CD4-positive, alpha-beta T cell (primary cell): ENCODE results near the gene OR4E2. TPM values are rescaled to one million over a fixed set of nuclear protein-coding genes. Genes with fewer than 3 reads are reported as not detected.

Source experiments
- ATAC-seq: fragments of 200-7000 bp; cut with Tn5 transposase; one replicate; pipeline ENCODE4 v1.10.0; 2022; ENCODE audit warnings: mild to moderate bottlenecking; ENCODE audit not compliant: poor library complexity
- CTCF ChIA-PET: fragments of 350-600 bp; sonication (Branson Sonifier 250); formaldehyde crosslinking; loops from one replicate; lab custom pipeline; 2021; ENCODE audit warnings: antibody characterized with exemption, inconsistent platforms; lab: Charles Lee
- POLR2A ChIA-PET: fragments of 350-600 bp; sonication (Branson Sonifier 250); formaldehyde crosslinking; loops from one replicate; lab custom pipeline; 2021; ENCODE audit warnings: antibody characterized with exemption, inconsistent platforms; lab: Charles Lee
- DNase-seq, 14 experiments: peaks; one replicate each; pipeline ENCODE4 v3.0.0-alpha.2; 2013 to 2020; ENCODE audit warnings: mixed read lengths in 2 of 14
- H3K27ac ChIP-seq, 2 donors: one replicate each; pipeline versions ENCODE4 v1.5.1 to v1.7.0; 2013; ENCODE audit warnings: low read length in 2 of 2, low read depth in 1 of 2, mild to moderate bottlenecking in 1 of 2
- H3K27me3 ChIP-seq, 2 experiments: 1 replicate in 1 of 2; 2 replicates in 1 of 2; pipeline versions ENCODE4 v1.6.1 to v1.7.0; 2013; ENCODE audit warnings: low read length in 2 of 2, control low read depth in 1 of 2, mild to moderate bottlenecking in 1 of 2, moderate library complexity in 1 of 2; ENCODE audit not compliant: insufficient read depth in 2 of 2, control insufficient read depth in 1 of 2
- H3K36me3 ChIP-seq: one replicate; pipeline ENCODE4 v1.6.1; 2013; ENCODE audit warnings: low read length, control low read depth; ENCODE audit not compliant: insufficient read depth
- H3K4me1 ChIP-seq: one replicate; pipeline ENCODE4 v1.6.1; 2013; ENCODE audit warnings: low read length, control low read depth; ENCODE audit not compliant: insufficient read depth
- H3K4me3 ChIP-seq: one replicate; pipeline ENCODE4 v1.5.1; 2013; ENCODE audit warnings: mild to moderate bottlenecking, low read length, moderate library complexity
- H3K9me3 ChIP-seq, 2 experiments: 1 replicate in 1 of 2; 2 replicates in 1 of 2; pipeline versions ENCODE4 v1.6.1 to v1.7.0; 2013; ENCODE audit warnings: low read length in 2 of 2, mild to moderate bottlenecking in 2 of 2, control low read depth in 1 of 2, moderate library complexity in 1 of 2; ENCODE audit not compliant: control insufficient read depth in 1 of 2, insufficient read depth in 1 of 2
- H3K27ac Mint-ChIP-seq: one replicate; pipeline ENCODE4 v1.8.0; 2020; ENCODE audit warnings: mixed read lengths
- H3K27me3 Mint-ChIP-seq: one replicate; pipeline ENCODE4 v1.8.0; 2021; ENCODE audit warnings: mixed read lengths
- H3K36me3 Mint-ChIP-seq: one replicate; pipeline ENCODE4 v1.8.0; 2021; ENCODE audit warnings: low read depth, mixed read lengths
- H3K4me1 Mint-ChIP-seq: one replicate; pipeline ENCODE4 v1.8.0; 2021; ENCODE audit warnings: low read depth, mixed read lengths
- H3K4me3 Mint-ChIP-seq: one replicate; pipeline ENCODE4 v1.8.0; 2020; ENCODE audit warnings: mild to moderate bottlenecking, mixed read lengths
- H3K9me3 Mint-ChIP-seq: one replicate; pipeline ENCODE4 v1.8.0; 2020; ENCODE audit warnings: mixed read lengths
- CTCF ChIP-seq: fragments of 200-600 bp; IDR thresholded peaks from one replicate; pipeline ENCODE4 v1.8.0; 2022; ENCODE audit warnings: antibody characterized with exemption, mild to moderate bottlenecking
- intact Hi-C, 2 experiments: fragments of 100-400 bp; cut with DNase I in 1 of 2; cut with micrococcal nuclease in 1 of 2; formaldehyde crosslinking; loops; one replicate each; pipeline versions ENCODE4 v1.15.1 to v1.9.0; 2023 to 2025; cut with DNase I, micrococcal nuclease
- total RNA-seq, 174 experiments: library from RNA in 2 of 174; stranded (reverse) in 2 of 174; gene quantifications; one replicate each; pipeline ENCODE4 v1.2.3 and lab custom pipeline; 2021 to 2026

OR4E2 gene
- total RNA-seq, 2 experiments from 2014 or later: not detected

DNA sequence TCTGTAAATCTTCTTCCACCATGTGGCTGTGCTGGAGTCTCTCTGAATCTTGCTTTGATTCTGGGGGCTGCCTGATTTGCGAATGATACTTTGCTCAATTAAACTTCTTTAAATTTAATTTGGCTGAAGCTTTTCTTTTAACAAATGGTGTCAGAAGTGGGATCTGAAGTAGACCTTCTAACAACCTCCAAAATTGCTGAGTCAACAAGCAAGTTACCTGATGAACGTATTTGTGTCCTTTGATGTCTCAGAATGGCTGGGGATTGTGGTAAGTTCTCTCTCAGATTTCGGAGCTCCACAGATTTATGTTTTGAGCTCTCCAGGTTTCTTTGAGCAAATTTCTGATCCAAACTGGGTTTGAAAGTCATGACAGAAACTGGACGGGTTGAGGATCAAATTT lies 21.9 kb downstream of the OR4E2 start:
- peaks cover 4% of the 10 kb centered on the region for H3K36me3 Mint-ChIP-seq
- H3K27ac ChIP-seq: no peak overlapping the region
- intact Hi-C loops: no loop called here
- ChIA-PET POLR2A (no interaction called here), CTCF (no interaction called here)
- peaks cover 43% of the 10 kb centered on the region for H3K27me3 Mint-ChIP-seq
- H3K27me3 ChIP-seq: peaks cover 0 to 7% of the 10 kb centered on the region in 2 experiments
- no peak for DNase-seq
- peaks cover 4% of the 10 kb centered on the region for H3K9me3 Mint-ChIP-seq
- H3K9me3 ChIP-seq: peaks cover 10 to 12% of the 10 kb centered on the region in 2 experiments
- H3K4me1 ChIP-seq: no peaks in the 10 kb centered on the region
- H3K27ac Mint-ChIP-seq: no peak overlapping the region
- no peak overlapping the region for H3K4me3 Mint-ChIP-seq
- ATAC-seq: no peak
- H3K36me3 ChIP-seq: no peaks in the 10 kb centered on the region
- H3K4me3 ChIP-seq: no peak overlapping the region
- no peaks in the 10 kb centered on the region for H3K4me1 Mint-ChIP-seq
- no peak for TF ChIP-seq CTCF

- Histone ChIP-seq H3K9me3 (peaks cover 6 to 12% of the 10 kb centered on the region in 2 experiments), H3K27ac (no peak overlapping the region), H3K27me3 (peaks cover 0 to 6% of the 10 kb centered on the region in 2 experiments), H3K4me1 (no peaks in the 10 kb centered on the region), H3K36me3 (no peaks in the 10 kb centered on the region), H3K4me3 (no peak overlapping the region)
- H3K9me3 Mint-ChIP-seq: peaks cover 4% of the 10 kb centered on the region
- peaks cover 48% of the 10 kb centered on the region for H3K27me3 Mint-ChIP-seq
- no peak overlapping the region for H3K4me3 Mint-ChIP-seq
- H3K36me3 Mint-ChIP-seq: peaks cover 4% of the 10 kb centered on the region
- DNase-seq (no peak), ATAC-seq (no peak)
- no peaks in the 10 kb centered on the region for H3K4me1 Mint-ChIP-seq
- intact Hi-C loops: no loop called here
- ChIA-PET CTCF (no interaction called here), POLR2A (no interaction called here)
- TF ChIP-seq CTCF: no peak
- no peak overlapping the region for H3K27ac Mint-ChIP-seq
These were observed 26.4 kb downstream of the OR4E2 start for GRCh38 chr14:21680072-21680471.

GRCh38 chr14:21686468-21686867 lies 32.8 kb downstream of the OR4E2 start:
- no peaks in the 10 kb centered on the region for H3K36me3 ChIP-seq
- TF ChIP-seq CTCF: no peak
- Mint-ChIP-seq H3K4me3 (no peak overlapping the region), H3K4me1 (no peaks in the 10 kb centered on the region), H3K9me3 (no peaks in the 10 kb centered on the region), H3K27ac (no peak overlapping the region), H3K27me3 (peaks cover 47% of the 10 kb centered on the region), H3K36me3 (no peaks in the 10 kb centered on the region)
- no peak overlapping the region for H3K27ac ChIP-seq
- H3K27me3 ChIP-seq: peaks cover 0 to 15% of the 10 kb centered on the region in 2 experiments
- no peak for ATAC-seq
- no peak for DNase-seq
- POLR2A ChIA-PET: no interaction called here
- CTCF ChIA-PET: no interaction called here
- H3K4me1 ChIP-seq: no peaks in the 10 kb centered on the region
- intact Hi-C loops: no loop called here
- H3K4me3 ChIP-seq: no peak overlapping the region
- H3K9me3 ChIP-seq: no peaks in the 10 kb centered on the region
